T-helper 2 cell (primary cell): Measurements from ENCODE around the gene RAPGEF5.

Source experiments
- DNase-seq, 5 experiments: peaks; one replicate each; pipeline versions ENCODE4 v3.0.0 to v3.0.0-alpha.2; 2012 to 2022

Gene RAPGEF5

GRCh38 chr7:22252936-22253536 is 103.9 kb downstream of the RAPGEF5 start:
- no peak for DNase-seq

GRCh38 chr7:22252016-22252415 is 104.9 kb downstream of the RAPGEF5 start:
- no peak for DNase-seq

DNA sequence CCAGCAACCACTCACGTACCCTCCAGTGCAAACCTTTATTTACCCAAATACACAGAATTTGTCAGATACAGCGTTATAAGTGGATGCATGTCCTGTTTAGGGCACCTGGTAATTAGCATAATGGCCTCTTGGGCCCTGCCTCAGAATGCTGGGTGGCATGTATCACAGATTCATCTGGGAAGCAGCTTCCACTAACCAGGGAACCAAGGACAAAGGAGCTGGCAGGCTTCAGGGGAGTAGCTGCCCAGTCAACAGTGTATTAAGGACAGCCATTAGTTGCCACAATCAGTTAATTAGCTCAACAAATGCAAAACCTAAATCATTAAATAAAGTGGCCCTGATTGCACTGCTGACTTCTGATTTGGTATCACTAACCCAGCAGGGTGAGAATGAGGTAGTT is 105.7 kb downstream of the RAPGEF5 start:
- DNase-seq, result no peak

DNA sequence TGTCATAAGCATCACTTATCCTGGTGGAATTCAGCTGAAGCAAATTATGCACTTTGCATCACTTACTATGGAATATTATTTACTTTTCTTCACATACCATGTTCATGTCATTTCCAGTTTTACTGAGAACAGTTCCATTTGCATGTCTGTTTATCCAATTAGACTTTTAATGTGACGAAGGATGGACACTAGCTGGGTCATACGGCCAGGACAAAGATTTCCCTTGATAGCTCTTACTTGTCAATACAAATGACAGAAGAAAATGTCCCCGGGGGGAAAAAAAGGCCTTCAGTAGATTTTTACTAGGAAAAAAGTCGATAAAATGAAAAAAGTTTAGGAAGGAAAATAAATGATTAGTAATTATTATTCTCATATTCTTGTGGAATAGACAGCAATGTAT is 106.6 kb downstream of the RAPGEF5 start:
- DNase-seq, result no peak

- no peak for DNase-seq
Observed at GRCh38 chr7:22248111-22248809, 108.7 kb downstream of the RAPGEF5 start.

DNA sequence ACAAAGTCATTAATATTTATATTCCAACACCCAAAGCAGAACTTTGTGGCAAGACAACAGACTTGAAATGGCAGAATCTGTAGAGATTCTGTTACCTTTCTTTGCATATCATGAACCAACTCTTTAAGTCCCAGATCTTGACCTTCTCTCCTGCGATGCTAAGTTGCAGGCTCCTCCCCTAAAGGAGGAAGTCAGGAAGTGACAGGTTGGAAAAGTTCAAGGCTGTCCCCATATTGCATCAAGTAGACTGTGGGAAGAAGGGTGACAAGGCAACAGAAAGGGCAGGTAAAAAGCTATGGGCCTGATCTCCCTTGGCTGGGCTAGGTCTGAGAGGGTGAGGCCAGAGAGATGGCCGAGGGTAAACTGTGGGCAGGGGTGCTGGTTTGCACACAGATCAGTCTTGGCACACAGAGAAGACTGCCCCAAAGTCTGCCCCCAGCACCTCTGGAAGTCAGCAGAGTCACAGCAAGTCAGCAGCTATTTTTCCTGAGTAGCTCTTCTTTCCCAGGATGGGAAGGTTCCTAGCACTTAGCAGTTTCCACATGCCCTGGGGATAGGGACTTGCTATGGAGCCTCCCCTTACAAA is 115.1 kb downstream of the RAPGEF5 start:
- no peak for DNase-seq

- no peak for DNase-seq
Observed at GRCh38 chr7:22240904-22241571, 115.9 kb downstream of the RAPGEF5 start.

DNA sequence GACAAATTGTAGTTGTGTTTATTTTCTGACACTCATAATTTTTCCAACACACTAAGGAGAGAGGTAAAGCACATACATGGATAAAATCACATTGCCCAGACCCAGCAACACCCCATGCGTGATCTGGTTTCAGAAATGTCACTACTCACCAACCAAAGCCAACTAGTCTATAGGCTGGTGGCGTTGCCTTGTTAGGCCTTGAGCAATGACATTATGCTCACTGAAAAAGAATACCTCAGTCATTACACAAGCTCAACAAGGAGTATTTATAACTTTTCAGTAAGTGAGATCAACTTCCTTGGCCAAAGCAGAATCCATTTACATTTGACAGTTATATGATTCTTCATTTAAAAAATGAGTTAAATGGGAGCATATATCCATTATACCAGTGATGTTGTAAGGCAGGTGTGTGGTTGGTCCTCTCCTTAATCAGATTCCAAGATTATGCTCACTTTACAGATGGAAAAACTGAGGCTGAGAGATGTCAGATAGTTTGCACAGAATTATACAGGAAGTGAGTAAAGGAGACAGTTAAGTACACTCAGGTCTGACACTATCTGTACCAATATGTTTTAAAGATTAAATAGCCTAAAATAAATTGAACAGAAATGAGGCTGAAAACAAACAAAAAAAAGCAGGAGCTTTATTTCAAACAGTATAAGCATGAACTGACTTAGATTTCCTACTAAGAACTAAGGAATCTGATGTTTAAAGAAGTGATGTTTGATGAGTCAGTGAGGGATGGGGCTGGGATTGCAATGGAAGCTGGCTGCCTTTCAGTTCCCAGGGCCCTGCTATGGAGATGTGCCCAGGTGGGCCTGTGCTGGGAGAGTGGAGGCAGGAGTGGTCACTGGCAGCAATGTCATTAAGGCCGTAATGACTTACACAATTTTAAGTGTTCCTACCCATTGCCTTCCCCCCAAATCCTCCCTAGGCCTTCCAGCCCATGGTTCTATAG is 118.3 kb downstream of the RAPGEF5 start:
- DNase-seq, result no peak

DNA sequence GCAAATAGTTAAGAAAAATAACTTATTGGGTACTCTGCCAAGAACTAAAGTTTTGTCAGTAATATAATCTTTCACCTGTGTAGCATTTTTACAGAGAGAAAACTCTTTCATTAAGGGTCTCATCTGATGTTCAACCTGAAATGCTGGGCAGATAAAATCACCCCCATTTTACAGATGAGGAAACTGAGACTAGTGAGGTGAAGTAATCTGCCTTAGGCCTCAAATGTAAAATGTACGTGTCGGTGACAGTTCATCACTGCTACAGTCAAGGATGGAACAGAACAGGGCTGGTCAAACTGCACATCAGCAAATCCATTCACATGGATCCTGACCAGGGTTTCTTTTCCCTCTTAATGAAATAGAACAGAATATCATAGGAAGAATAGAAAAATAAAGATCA is 121.8 kb downstream of the RAPGEF5 start:
- DNase-seq, result no peak

DNA sequence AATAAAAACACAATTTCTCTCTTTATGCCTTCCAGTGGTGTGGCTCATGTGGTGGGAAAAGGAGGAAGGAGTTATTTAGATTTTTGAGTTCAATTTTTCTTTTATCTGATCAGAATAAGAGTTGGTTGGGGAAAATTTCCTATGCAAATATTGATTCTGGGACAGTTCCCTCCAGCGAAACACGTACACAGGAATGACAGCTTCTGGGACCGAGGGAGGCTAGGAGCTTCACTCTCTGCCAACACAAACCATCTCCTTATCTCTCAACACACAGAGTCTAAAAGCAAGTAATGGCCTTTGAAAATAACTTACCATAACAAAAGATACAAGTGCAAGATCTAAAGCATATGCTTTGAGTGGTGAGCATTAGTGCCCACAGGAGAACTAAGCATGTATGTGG is 122.7 kb downstream of the RAPGEF5 start:
- DNase-seq, result no peak

- no peak for DNase-seq
Observed at GRCh38 chr7:22231806-22232205, 125.1 kb downstream of the RAPGEF5 start.

DNA sequence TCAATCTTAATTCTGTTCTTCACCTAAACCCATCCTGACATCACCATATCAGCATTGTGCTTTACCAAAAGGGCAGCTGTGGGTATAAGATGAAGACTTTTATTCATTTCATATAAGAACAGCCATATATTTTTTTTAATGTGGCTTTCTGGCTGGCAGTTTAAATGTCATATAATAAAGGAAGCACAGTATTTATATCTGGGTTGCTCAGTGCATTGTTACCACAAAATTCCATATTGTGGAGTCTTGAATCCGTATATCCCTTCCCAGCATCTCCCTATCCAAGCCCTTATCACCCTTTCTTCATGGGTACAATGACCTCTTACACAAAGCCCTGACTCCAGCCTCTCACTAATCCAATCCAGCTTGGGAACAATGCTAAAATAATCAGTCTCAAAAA is 125.8 kb downstream of the RAPGEF5 start:
- no peak for DNase-seq

GRCh38 chr7:22230238-22230637 is 126.7 kb downstream of the RAPGEF5 start:
- DNase-seq, result no peak

- no peak for DNase-seq
Observed at GRCh38 chr7:22229148-22229547, 127.8 kb downstream of the RAPGEF5 start.

- no peak for DNase-seq
Observed at GRCh38 chr7:22223807-22224206, 133.1 kb downstream of the RAPGEF5 start.

GRCh38 chr7:22220941-22221340 is 136.0 kb downstream of the RAPGEF5 start:
- DNase-seq, result no peak

DNA sequence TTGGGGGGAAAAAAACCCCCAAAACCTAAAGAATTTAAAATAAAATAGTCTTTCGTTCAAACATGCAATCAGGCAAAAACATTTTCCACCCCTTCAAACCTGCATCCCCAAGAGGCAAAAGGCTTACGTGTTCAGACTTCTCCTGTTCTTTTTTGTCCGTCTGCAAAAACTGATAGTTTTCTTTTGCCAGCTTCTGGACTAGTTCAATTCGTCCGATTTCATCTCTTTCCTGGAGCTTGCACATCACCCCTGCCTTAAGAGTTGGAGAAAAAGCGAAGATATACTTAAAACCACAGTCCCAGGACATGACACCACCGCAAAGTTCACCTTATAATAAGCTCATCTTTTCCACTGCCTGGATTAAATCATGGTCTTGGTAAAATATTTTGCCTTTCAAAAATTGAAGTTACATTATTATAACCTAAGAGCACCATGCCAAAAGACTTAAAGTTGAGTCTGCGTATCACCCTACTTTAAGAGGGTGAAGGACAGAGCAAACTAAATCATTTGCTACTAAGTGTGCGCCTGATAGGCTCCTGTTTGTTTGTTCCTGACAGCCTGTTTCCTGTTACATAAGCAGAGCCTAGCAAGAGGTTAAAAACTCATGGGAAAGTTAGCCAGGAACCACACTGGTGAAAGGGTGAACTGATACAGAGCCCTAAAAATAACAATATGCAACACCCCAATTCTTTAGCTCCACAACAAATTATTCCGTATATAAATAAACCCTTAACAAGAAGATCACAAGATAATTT is 137.0 kb downstream of the RAPGEF5 start:
- DNase-seq, result no peak

- DNase-seq, result no peak
Observed at GRCh38 chr7:22219036-22219435, 137.9 kb downstream of the RAPGEF5 start.

DNA sequence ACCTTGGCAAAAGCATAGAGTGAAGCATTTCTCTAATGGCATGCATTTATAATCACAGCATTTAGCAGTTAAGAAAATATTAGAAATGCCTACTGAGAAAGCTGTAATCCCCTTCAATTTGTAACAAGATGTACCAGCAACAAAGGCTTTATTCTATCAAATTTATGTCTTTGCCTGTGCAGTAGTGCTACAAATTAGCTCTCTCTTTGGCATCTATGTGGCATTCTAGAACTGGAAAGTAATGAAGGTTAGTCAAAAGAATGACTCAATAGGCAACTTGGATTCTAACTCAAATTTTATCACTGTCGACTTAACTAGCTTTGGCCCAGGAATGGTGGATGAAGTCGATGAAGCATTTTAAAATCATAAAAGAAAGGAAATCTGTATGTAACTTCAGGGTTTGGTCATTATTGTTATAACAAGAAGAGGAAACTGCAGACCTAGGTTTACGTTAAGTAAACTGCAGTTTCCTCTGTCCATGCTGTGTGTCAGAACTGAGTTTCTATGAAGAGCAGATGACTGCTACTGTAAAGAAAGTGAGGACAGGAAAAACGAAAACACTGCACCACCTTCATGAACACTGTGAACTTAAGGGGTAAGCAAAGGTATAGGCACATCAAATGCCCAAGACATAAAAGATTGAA is 140.0 kb downstream of the RAPGEF5 start:
- DNase-seq, result no peak

DNA sequence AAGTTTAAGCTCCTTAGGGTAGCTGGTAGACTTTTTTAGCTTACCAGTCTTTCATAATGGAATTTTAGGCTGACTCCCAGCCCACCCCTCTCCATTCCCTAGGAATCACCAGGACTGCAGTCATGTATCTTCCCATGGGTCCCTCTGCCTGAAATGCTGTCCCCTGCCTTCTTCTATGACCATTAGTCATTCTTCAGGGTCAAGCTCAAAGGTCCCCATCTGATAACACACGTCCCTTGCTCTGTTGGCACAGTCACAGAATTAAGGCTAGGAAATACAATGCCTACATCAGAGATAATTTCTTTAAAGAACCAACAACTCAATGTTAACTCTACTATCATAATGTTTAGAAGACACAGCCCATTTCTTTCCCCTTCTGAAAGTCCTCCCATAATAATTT is 140.6 kb downstream of the RAPGEF5 start:
- no peak for DNase-seq

GRCh38 chr7:22214000-22214399 is 143.0 kb downstream of the RAPGEF5 start:
- no peak for DNase-seq
